Measurements from ENCODE around the gene CAMK2B.

The CAMK2B gene

GRCh38 chr7:44321796-44322195 is 3.6 kb downstream of the CAMK2B start:
- no peaks in the 10 kb centered on the region for H3K4me1 ChIP-seq (ENCODE audit: low read length)
- no peak overlapping the region for H3K4me2 ChIP-seq (ENCODE audit: low read depth, low read length)
- no peak overlapping the region for H3K4me3 ChIP-seq (ENCODE audit: low read length)
- H3K27me3 ChIP-seq (replicated peaks; ENCODE audit: insufficient read depth, low read length), result peaks cover 37% of the 10 kb centered on the region
- no peak overlapping the region for H3K27ac ChIP-seq (ENCODE audit: low read length)
- no peaks in the 10 kb centered on the region for H4K20me1 ChIP-seq (ENCODE audit: insufficient read depth, low read length)
- no peak overlapping the region for H3K9ac ChIP-seq (ENCODE audit: low read length)
- no peaks in the 10 kb centered on the region for H3K9me3 ChIP-seq (replicated peaks; ENCODE audit: insufficient read depth, low read length)
- H3K36me3 ChIP-seq (replicated peaks; ENCODE audit: insufficient read depth, low read length), result no peaks in the 10 kb centered on the region
- H2AFZ ChIP-seq (ENCODE audit: low read length), result no peak overlapping the region
- no peaks in the 10 kb centered on the region for H3F3A ChIP-seq (ENCODE audit: insufficient read depth, low read length)
- H3K9me2 ChIP-seq (replicated peaks; ENCODE audit: insufficient read depth, low read length), result no peaks in the 10 kb centered on the region
- TF ChIP-seq, protein P1, sequence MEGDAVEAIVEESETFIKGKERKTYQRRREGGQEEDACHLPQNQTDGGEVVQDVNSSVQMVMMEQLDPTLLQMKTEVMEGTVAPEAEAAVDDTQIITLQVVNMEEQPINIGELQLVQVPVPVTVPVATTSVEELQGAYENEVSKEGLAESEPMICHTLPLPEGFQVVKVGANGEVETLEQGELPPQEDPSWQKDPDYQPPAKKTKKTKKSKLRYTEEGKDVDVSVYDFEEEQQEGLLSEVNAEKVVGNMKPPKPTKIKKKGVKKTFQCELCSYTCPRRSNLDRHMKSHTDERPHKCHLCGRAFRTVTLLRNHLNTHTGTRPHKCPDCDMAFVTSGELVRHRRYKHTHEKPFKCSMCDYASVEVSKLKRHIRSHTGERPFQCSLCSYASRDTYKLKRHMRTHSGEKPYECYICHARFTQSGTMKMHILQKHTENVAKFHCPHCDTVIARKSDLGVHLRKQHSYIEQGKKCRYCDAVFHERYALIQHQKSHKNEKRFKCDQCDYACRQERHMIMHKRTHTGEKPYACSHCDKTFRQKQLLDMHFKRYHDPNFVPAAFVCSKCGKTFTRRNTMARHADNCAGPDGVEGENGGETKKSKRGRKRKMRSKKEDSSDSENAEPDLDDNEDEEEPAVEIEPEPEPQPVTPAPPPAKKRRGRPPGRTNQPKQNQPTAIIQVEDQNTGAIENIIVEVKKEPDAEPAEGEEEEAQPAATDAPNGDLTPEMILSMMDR (IDR thresholded peaks at IDR 0.05; ENCODE audit: low read length), result no peak
- TF ChIP-seq EZH2phosphoT487 (IDR thresholded peaks at IDR 0.05; ENCODE audit: low read length), result no peak
- no peak for TF ChIP-seq EZH2 (optimal IDR thresholded peaks at IDR 0.05; ENCODE audit: low read depth, low read length)
- DNase-seq, result no peak
- H3K79me2 ChIP-seq (ENCODE audit: low read length), result no peaks in the 10 kb centered on the region

DNA sequence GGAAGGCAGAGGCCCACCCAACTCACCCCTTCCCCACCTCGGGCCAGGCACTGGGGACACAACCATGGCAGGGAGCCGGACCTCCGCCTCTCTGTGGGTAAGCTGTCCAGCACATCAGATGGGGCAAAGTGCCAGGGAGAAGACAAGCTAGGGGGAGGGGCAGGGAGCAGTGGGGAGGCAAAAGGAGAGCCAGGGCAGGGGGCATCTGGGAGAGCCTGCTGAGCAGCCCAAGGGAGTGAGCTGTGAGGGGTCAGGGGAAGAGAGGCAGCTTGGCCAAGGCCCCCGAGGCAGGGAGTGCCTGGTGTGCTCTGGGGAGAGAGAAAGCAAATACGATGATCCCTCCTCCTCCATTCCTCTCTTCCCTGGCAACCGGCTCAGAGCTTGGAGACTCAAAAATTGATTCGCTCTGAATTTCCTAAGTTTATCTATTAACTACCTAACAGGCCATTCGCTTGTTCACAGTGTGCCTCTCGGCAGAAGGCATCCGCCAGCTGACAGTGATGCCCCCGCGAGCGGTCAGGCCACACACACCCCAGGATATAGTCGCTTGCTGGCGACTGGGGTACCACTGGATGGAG is 4.5 kb downstream of the CAMK2B start:
- Histone ChIP-seq H3K27ac (ENCODE audit: low read length) (no peak overlapping the region), H3F3A (ENCODE audit: insufficient read depth, low read length) (no peaks in the 10 kb centered on the region), H3K4me2 (ENCODE audit: low read depth, low read length) (no peak overlapping the region), H4K20me1 (ENCODE audit: insufficient read depth, low read length) (no peaks in the 10 kb centered on the region), H3K4me3 (ENCODE audit: low read length) (no peak overlapping the region), H3K27me3 (replicated peaks; ENCODE audit: insufficient read depth, low read length) (peaks cover 28% of the 10 kb centered on the region), H3K9ac (ENCODE audit: low read length) (no peak overlapping the region), H2AFZ (ENCODE audit: low read length) (no peak overlapping the region), H3K4me1 (ENCODE audit: low read length) (no peaks in the 10 kb centered on the region), H3K9me2 (replicated peaks; ENCODE audit: insufficient read depth, low read length) (no peaks in the 10 kb centered on the region), H3K36me3 (replicated peaks; ENCODE audit: insufficient read depth, low read length) (no peaks in the 10 kb centered on the region), H3K79me2 (ENCODE audit: low read length) (no peaks in the 10 kb centered on the region), H3K9me3 (replicated peaks; ENCODE audit: insufficient read depth, low read length) (no peaks in the 10 kb centered on the region)
- DNase-seq, result no peak
- TF ChIP-seq EZH2 (optimal IDR thresholded peaks at IDR 0.05; ENCODE audit: low read depth, low read length) (no peak), EZH2phosphoT487 (IDR thresholded peaks at IDR 0.05; ENCODE audit: low read length) (no peak)
- TF ChIP-seq, protein P1 (IDR thresholded peaks at IDR 0.05; ENCODE audit: low read length), result no peak

DNA sequence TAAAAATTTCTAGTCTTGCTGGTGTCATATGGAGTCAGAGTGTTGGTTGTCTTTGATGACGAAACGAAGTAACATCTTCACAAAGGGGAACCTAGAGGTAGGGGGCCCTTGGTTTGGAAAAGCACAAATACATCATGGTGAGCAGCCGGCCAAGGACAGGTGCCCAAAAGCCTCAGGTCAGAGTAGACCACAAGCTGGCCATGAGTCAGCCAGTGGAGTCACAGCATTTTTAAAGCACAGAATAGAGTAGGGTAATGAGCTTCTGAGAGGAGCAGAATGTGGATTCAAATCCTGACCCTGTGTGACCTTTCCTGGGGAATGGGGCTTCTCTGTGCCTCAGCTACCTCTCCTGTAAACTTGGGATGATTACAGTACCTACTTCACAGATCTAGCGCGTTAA is 5.3 kb downstream of the CAMK2B start:
- no peaks in the 10 kb centered on the region for H3K9me2 ChIP-seq (replicated peaks; ENCODE audit: insufficient read depth, low read length)
- no peaks in the 10 kb centered on the region for H3F3A ChIP-seq (ENCODE audit: insufficient read depth, low read length)
- H2AFZ ChIP-seq (ENCODE audit: low read length), result no peak overlapping the region
- no peak for DNase-seq
- TF ChIP-seq EZH2phosphoT487 (IDR thresholded peaks at IDR 0.05; ENCODE audit: low read length) (no peak), EZH2 (optimal IDR thresholded peaks at IDR 0.05; ENCODE audit: low read depth, low read length) (no peak)
- TF ChIP-seq, protein P1 (IDR thresholded peaks at IDR 0.05; ENCODE audit: low read length), result no peak
- no peaks in the 10 kb centered on the region for H3K36me3 ChIP-seq (replicated peaks; ENCODE audit: insufficient read depth, low read length)
- H4K20me1 ChIP-seq (ENCODE audit: insufficient read depth, low read length), result no peaks in the 10 kb centered on the region
- H3K79me2 ChIP-seq (ENCODE audit: low read length), result no peaks in the 10 kb centered on the region
- H3K4me3 ChIP-seq (ENCODE audit: low read length), result no peak overlapping the region
- H3K4me1 ChIP-seq (ENCODE audit: low read length), result no peaks in the 10 kb centered on the region
- no peaks in the 10 kb centered on the region for H3K9me3 ChIP-seq (replicated peaks; ENCODE audit: insufficient read depth, low read length)
- no peak overlapping the region for H3K4me2 ChIP-seq (ENCODE audit: low read depth, low read length)
- H3K27ac ChIP-seq (ENCODE audit: low read length), result no peak overlapping the region
- H3K27me3 ChIP-seq (replicated peaks; ENCODE audit: insufficient read depth, low read length), result peaks cover 27% of the 10 kb centered on the region
- no peak overlapping the region for H3K9ac ChIP-seq (ENCODE audit: low read length)

Measured in MM.1S (cell line).